B cell (primary cell): Measurements from ENCODE around the gene DENND1A. TPM values are rescaled to one million over a fixed set of nuclear protein-coding genes. Genes with fewer than 3 reads are reported as not detected.
"Not testable (repeated sequence)": the region's sequence is repeated elsewhere in the genome, so short reads cannot be mapped to it uniquely, and the experiment has no call there.

Experiments used
- ATAC-seq: fragments of 200-7000 bp; cut with Tn5 transposase; one replicate; pipeline ENCODE4 v1.10.0; 2021; ENCODE audit warnings: low read depth, mild to moderate bottlenecking, moderate number of reproducible peaks, moderate library complexity
- CTCF ChIA-PET: fragments of 350-600 bp; sonication (Branson Sonifier 250); formaldehyde crosslinking; loops from one replicate; lab custom pipeline; 2021; ENCODE audit warnings: antibody characterized with exemption, inconsistent platforms; lab: Charles Lee
- POLR2A ChIA-PET: fragments of 350-600 bp; sonication (Branson Sonifier 250); formaldehyde crosslinking; loops from one replicate; lab custom pipeline; 2021; ENCODE audit warnings: antibody characterized with exemption; lab: Charles Lee
- DNase-seq: peaks from one replicate; pipeline ENCODE4 v3.0.0; 2013
- H2AFZ ChIP-seq: 2 replicates; pipeline ENCODE4 v1.6.1; 2012; ENCODE audit warnings: mild to moderate bottlenecking, low read depth, low read length; ENCODE audit not compliant: insufficient read depth, poor library complexity, severe bottlenecking
- H3K27ac ChIP-seq, 2 donors: 1 replicate in 1 of 2; 2 replicates in 1 of 2; pipeline ENCODE4 v1.5.1; 2012 to 2013; ENCODE audit warnings: low read length in 2 of 2, mild to moderate bottlenecking in 2 of 2, moderate library complexity in 1 of 2
- H3K27me3 ChIP-seq, 4 experiments: fragments of 200-600 bp in 1 of 4; sonication (generic) in 1 of 4; replicated peaks in 1 of 4; 1 replicate in 2 of 4; 2 replicates in 2 of 4; pipeline versions ENCODE4 v1.6.1 to v1.7.0; 2013 to 2016; ENCODE audit warnings: low read length in 3 of 4, mild to moderate bottlenecking in 2 of 4, mixed read lengths in 1 of 4, moderate library complexity in 1 of 4; ENCODE audit not compliant: insufficient read depth in 4 of 4, control insufficient read depth in 3 of 4; ENCODE audit errors: control extremely low read depth in 1 of 4
- H3K36me3 ChIP-seq, 2 experiments: replicated peaks in 1 of 2; 1 replicate in 1 of 2; 2 replicates in 1 of 2; pipeline versions ENCODE4 v1.6.1 to v1.7.1; 2013; ENCODE audit warnings: low read length in 1 of 2; ENCODE audit not compliant: insufficient read depth in 2 of 2, control insufficient read depth in 1 of 2; ENCODE audit errors: control extremely low read depth in 1 of 2, extremely low read depth in 1 of 2
- H3K4me1 ChIP-seq, 2 donors: fragments of 200-600 bp in 1 of 2; sonication (generic) in 1 of 2; 1 replicate in 1 of 2; 2 replicates in 1 of 2; pipeline versions ENCODE4 v1.5.1 to v1.6.1; 2013 to 2017; ENCODE audit warnings: low read length in 2 of 2; ENCODE audit not compliant: control insufficient read depth in 2 of 2, insufficient read depth in 2 of 2
- H3K4me2 ChIP-seq: replicated peaks from 2 replicates; pipeline ENCODE3; 2012; ENCODE audit warnings: mild to moderate bottlenecking, low read depth, low read length; ENCODE audit not compliant: poor library complexity, severe bottlenecking
- H3K4me3 ChIP-seq, 5 experiments: fragments of 200-600 bp in 1 of 5; sonication (generic) in 1 of 5; 1 replicate in 3 of 5; 2 replicates in 2 of 5; pipeline versions ENCODE4 v1.5.1 to v1.7.0; 2011 to 2016; ENCODE audit warnings: low read length in 4 of 5, mild to moderate bottlenecking in 4 of 5, low read depth in 2 of 5, control low read depth in 1 of 5, moderate library complexity in 1 of 5; ENCODE audit not compliant: insufficient read depth in 1 of 5; ENCODE audit errors: control extremely low read depth in 1 of 5, extremely low read depth in 1 of 5
- H3K79me2 ChIP-seq: fragments of 200-600 bp; sonication (generic); one replicate; pipeline ENCODE4 v1.6.0; 2016; ENCODE audit warnings: low read length; ENCODE audit not compliant: control insufficient read depth, insufficient read depth
- H3K9ac ChIP-seq: fragments of 200-600 bp; sonication (generic); 2 replicates; pipeline ENCODE4 v1.6.1; 2017; ENCODE audit warnings: mild to moderate bottlenecking, low read length, moderate library complexity
- H3K9me3 ChIP-seq, 3 donors: one replicate each; pipeline versions ENCODE4 v1.6.1 to v1.7.1; 2013; ENCODE audit warnings: low read length in 2 of 3; ENCODE audit not compliant: control insufficient read depth in 2 of 3, insufficient read depth in 1 of 3; ENCODE audit errors: control extremely low read depth in 1 of 3
- H4K20me1 ChIP-seq: 2 replicates; pipeline ENCODE4 v1.6.0; 2012; ENCODE audit warnings: mild to moderate bottlenecking, low read length; ENCODE audit not compliant: insufficient read depth, control insufficient read depth, poor library complexity, severe bottlenecking
- H3K27ac Mint-ChIP-seq: one replicate; pipeline ENCODE4 v1.8.0; 2021; ENCODE audit warnings: mixed read lengths
- H3K27me3 Mint-ChIP-seq: one replicate; pipeline ENCODE4 v1.8.0; 2021; ENCODE audit warnings: mixed read lengths
- H3K4me1 Mint-ChIP-seq: one replicate; pipeline ENCODE4 v1.8.0; 2021; ENCODE audit warnings: mixed read lengths
- H3K4me3 Mint-ChIP-seq: one replicate; pipeline ENCODE4 v1.8.0; 2021; ENCODE audit warnings: mixed read lengths
- H3K9me3 Mint-ChIP-seq: one replicate; pipeline ENCODE4 v1.8.0; 2022; ENCODE audit warnings: mixed read lengths; ENCODE audit not compliant: insufficient read depth
- EZH2 ChIP-seq: IDR thresholded peaks from 2 replicates; pipeline ENCODE4 v1.6.1; 2012; ENCODE audit warnings: borderline replicate concordance, low read depth, mild to moderate bottlenecking, moderate library complexity, low read length; ENCODE audit not compliant: insufficient read depth, poor library complexity, severe bottlenecking
- WGBS: methylation state at CpG from one replicate; pipeline ENCODE4 v1.1.5; 2013; ENCODE audit warnings: missing lambda C conversion rate; ENCODE audit not compliant: insufficient coverage; 5-methylcytosine and 5-hydroxymethylcytosine counted together
- intact Hi-C: fragments of 100-400 bp; cut with micrococcal nuclease; formaldehyde crosslinking; loops from one replicate; pipeline ENCODE4 v1.10.0; 2022
- polyA plus RNA-seq: library from polyadenylated mRNA; depleted of rRNA; stranded (reverse); fragments of >200 nt; gene quantifications from 2 replicates; pipeline ENCODE4 v1.2.3, GENCODE V29; 2012
- total RNA-seq, 2 donors: library from RNA; stranded (reverse); fragments of 120-200 nt in 1 of 2; gene quantifications; 1 replicate in 1 of 2; 2 replicates in 1 of 2; pipeline versions ENCODE4 v1.2.3 to v1.2.4, GENCODE V29; 2013 to 2022
- TF ChIP-seq, protein P1 (sequence below): fragments of 200-600 bp; IDR thresholded peaks from one replicate; pipeline ENCODE4 v1.8.0; 2022; ENCODE audit warnings: antibody characterized with exemption, mild to moderate bottlenecking

DENND1A gene
- total and polyA plus RNA-seq, 2 donors (not counting 1 experiment from before 2014, with no cell fraction given) = 10.8 to 26.0 TPM

DNA sequence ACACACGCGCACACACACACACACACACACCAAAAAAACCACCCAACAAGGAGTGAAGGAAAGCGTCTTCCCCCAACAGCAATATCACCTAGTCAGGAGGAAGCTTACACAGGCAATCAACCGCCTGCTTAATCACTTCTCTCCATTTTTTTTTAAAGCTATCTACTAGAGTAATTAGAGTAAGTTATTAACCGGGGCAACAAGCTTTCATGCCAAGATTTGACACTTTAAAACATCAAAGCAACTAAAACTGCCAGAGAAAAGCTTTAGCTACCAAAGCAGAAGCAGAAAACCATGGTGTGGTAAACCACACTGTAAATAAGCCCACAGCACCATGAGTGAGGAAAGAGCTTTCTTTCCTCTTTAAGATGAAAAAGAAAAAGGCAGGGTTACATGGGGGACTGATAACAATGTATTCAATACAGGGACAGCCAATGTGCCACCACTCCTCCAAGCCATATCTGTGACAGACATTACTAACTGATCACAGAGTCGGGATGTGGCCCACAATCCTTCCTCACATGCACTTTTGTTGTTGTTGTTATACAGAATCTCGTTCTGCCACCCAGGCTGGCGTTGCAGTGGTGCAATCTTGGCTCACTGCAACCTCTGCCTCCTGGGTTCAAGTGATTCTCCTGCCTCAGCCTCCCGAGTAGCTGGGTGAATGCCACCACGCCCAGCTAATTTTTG is 291.8 kb downstream of the DENND1A start:
- Histone ChIP-seq H3K27me3 (no peaks in the 10 kb centered on the region), H4K20me1 (no peaks in the 10 kb centered on the region), H3K4me2 (peak overlapping the region; percentile 68), H3K9me3 (no peaks in the 10 kb centered on the region), H3K9ac (peak overlapping the region; percentile 57), H3K79me2 (no peaks in the 10 kb centered on the region), H3K4me3 (peak overlapping the region in 4 of 5 experiments; percentile 28 to 55 (median 45)), H3K36me3 (no peaks in the 10 kb centered on the region), H2AFZ (peak overlapping the region; percentile 67), H3K27ac (peak overlapping the region in 1 of 2 donors; percentile 61), H3K4me1 (peaks cover 11 to 14% of the 10 kb centered on the region in 2 donors)
- no peaks in the 10 kb centered on the region for H3K27me3 Mint-ChIP-seq
- ATAC-seq (no peak), DNase-seq (peak; percentile 33)
- 65% methylated on average over 4 of the region's 10 CpGs for WGBS
- CTCF ChIA-PET = interaction anchor here (0.7 to 1.1 kb wide), 2 partner anchors 8 to 134 kb away, joined by 3 to 4 read pairs; no protein-coding TSS in a partner anchor
- TF ChIP-seq EZH2 = no peak
- TF ChIP-seq, protein P1, sequence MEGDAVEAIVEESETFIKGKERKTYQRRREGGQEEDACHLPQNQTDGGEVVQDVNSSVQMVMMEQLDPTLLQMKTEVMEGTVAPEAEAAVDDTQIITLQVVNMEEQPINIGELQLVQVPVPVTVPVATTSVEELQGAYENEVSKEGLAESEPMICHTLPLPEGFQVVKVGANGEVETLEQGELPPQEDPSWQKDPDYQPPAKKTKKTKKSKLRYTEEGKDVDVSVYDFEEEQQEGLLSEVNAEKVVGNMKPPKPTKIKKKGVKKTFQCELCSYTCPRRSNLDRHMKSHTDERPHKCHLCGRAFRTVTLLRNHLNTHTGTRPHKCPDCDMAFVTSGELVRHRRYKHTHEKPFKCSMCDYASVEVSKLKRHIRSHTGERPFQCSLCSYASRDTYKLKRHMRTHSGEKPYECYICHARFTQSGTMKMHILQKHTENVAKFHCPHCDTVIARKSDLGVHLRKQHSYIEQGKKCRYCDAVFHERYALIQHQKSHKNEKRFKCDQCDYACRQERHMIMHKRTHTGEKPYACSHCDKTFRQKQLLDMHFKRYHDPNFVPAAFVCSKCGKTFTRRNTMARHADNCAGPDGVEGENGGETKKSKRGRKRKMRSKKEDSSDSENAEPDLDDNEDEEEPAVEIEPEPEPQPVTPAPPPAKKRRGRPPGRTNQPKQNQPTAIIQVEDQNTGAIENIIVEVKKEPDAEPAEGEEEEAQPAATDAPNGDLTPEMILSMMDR = no peak
- POLR2A ChIA-PET = no interaction called here
- H3K4me3 Mint-ChIP-seq = peak overlapping the region; percentile 77
- H3K4me1 Mint-ChIP-seq = peaks cover 13% of the 10 kb centered on the region
- no peaks in the 10 kb centered on the region for H3K9me3 Mint-ChIP-seq
- intact Hi-C loops = no loop called here
- H3K27ac Mint-ChIP-seq = peak overlapping the region; percentile 11

DNA sequence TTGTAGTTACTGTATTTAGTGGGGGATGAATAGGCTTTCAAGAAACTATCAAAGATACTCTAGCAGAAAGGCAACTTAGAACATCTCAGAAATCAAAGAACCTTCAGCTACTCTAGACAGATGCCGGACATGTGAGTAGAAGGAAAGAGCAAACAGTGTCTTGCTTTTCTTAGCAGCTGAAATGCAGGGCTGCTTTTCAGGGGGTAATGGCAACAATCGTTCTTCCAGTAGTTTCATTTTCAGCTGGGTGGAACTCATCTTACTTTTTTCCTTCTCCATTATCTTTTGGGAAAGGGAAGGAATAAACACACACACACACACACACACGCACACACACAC is 292.4 kb downstream of the DENND1A start:
- peak; percentile 13 for DNase-seq
- TF ChIP-seq, protein P1 = no peak
- no peak for TF ChIP-seq EZH2
- CTCF ChIA-PET = interaction anchor here (0.6 to 1.1 kb wide), 3 partner anchors 9 to 134 kb away, joined by 3 to 4 read pairs (median 3); no protein-coding TSS in a partner anchor

DNA sequence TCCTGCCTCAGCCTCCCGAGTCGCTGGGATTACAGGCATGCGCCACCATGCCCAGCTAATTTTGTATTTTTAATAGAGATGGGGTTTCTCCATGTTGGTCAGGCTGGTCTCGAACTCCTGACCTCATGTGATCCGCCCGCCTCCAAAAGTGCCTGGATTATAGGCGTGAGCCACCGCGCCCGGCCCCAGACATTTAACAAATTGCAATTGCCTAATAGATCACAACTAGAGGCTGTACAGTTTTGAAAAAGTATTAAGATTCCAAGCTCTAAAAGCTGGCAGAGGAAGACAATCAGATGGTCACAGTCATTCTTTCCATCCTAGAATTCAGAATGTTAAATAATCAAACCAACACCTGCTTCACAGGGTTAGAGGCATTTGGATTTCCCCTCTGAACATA is 293.1 kb downstream of the DENND1A start:
- H3K79me2 ChIP-seq, intact Hi-C loops, ATAC-seq, H2AFZ ChIP-seq, CTCF ChIA-PET, H3K9me3 ChIP-seq, H3K4me3 ChIP-seq, H3K27me3 Mint-ChIP-seq, H3K27ac Mint-ChIP-seq, H3K4me3 Mint-ChIP-seq, H4K20me1 ChIP-seq, H3K4me2 ChIP-seq, H3K9ac ChIP-seq, H3K27me3 ChIP-seq, H3K36me3 ChIP-seq, H3K9me3 Mint-ChIP-seq, H3K27ac ChIP-seq, POLR2A ChIA-PET, DNase-seq: not testable (repeated sequence)
- peaks cover 11 to 14% of the 10 kb centered on the region in 2 donors for H3K4me1 ChIP-seq
- WGBS = no CpG with 5 or more reads among the region's 10 CpGs
- H3K4me1 Mint-ChIP-seq = peaks cover 13% of the 10 kb centered on the region

More for the DNA sequence above, 292.4 kb downstream of the DENND1A start:
- H3K4me2 ChIP-seq = peak overlapping the region; percentile 68
- Mint-ChIP-seq H3K4me3 (peak overlapping the region; percentile 77), H3K9me3 (no peaks in the 10 kb centered on the region), H3K27ac (peak overlapping the region; percentile 11), H3K4me1 (peaks cover 13% of the 10 kb centered on the region), H3K27me3 (no peaks in the 10 kb centered on the region)
- H2AFZ ChIP-seq = peak overlapping the region; percentile 67
- H3K4me1 ChIP-seq = peaks cover 11 to 14% of the 10 kb centered on the region in 2 donors
- no peaks in the 10 kb centered on the region for H3K79me2 ChIP-seq
- peak overlapping the region in 4 of 5 experiments; percentile 28 to 55 (median 45) for H3K4me3 ChIP-seq
- peak overlapping the region in 1 of 2 donors; percentile 61 for H3K27ac ChIP-seq
- no peaks in the 10 kb centered on the region for H4K20me1 ChIP-seq
- H3K27me3 ChIP-seq = no peaks in the 10 kb centered on the region
- intact Hi-C loops = no loop called here
- no peak for ATAC-seq
- H3K9me3 ChIP-seq = no peaks in the 10 kb centered on the region
- no peaks in the 10 kb centered on the region for H3K36me3 ChIP-seq
- H3K9ac ChIP-seq = peak overlapping the region; percentile 57
- POLR2A ChIA-PET = no interaction called here
- WGBS = no CpG with 5 or more reads among the region's 3 CpGs
